Right lobe of liver (tissue), 6 donors: ENCODE data around the gene FAM168B. TPM values are rescaled to one million over a fixed set of nuclear protein-coding genes. Genes with fewer than 3 reads are reported as not detected.

Experiments used
- ATAC-seq, 4 donors: fragments of 200-7000 bp; cut with Tn5 transposase; one replicate each; pipeline ENCODE4 v1.9.1; 2020; ENCODE audit warnings: mild to moderate bottlenecking in 4 of 4, moderate library complexity in 4 of 4
- DNase-seq, 3 donors: peaks; one replicate each; pipeline ENCODE4 v3.0.0-alpha.2; 2020
- H3K27ac ChIP-seq, 3 donors: fragments of 200-600 bp; one replicate each; pipeline ENCODE4 v1.8.0; 2022
- H3K27me3 ChIP-seq, 2 donors: fragments of 200-600 bp; one replicate each; pipeline ENCODE4 v1.8.0; 2022
- H3K36me3 ChIP-seq, 4 donors: fragments of 200-600 bp; sonication (generic) in 1 of 4; one replicate each; pipeline versions ENCODE4 v1.5.1 to v1.8.0; 2017 to 2022; ENCODE audit warnings: control low read depth in 1 of 4
- H3K4me1 ChIP-seq, 4 donors: fragments of 200-600 bp; sonication (generic) in 1 of 4; one replicate each; pipeline versions ENCODE4 v1.5.1 to v1.8.0; 2017 to 2022; ENCODE audit warnings: control low read depth in 1 of 4
- H3K4me3 ChIP-seq, 3 donors: fragments of 200-600 bp; one replicate each; pipeline ENCODE4 v1.8.0; 2022
- H3K9me3 ChIP-seq, 4 donors: fragments of 200-600 bp; sonication (generic) in 1 of 4; one replicate each; pipeline versions ENCODE4 v1.5.1 to v1.8.0; 2017 to 2022; ENCODE audit warnings: control low read depth in 1 of 4
- CTCF ChIP-seq, 4 donors: fragments of 200-600 bp in 3 of 4; fragments of 450-650 bp in 1 of 4; IDR thresholded peaks; one replicate each; pipeline versions ENCODE4 v1.5.1 to v1.8.0; 2016 to 2022; ENCODE audit warnings: antibody characterized with exemption in 4 of 4, mild to moderate bottlenecking in 2 of 4
- POLR2A ChIP-seq: fragments of 450-650 bp; IDR thresholded peaks from one replicate; pipeline ENCODE4 v1.6.1; 2017; ENCODE audit warnings: antibody characterized with exemption, mild to moderate bottlenecking
- WGBS: methylation state at CpG from one replicate; pipeline ENCODE4 v1.1.6; 2018; ENCODE audit warnings: low coverage, low lambda C conversion rate; ENCODE audit not compliant: insufficient coverage; ENCODE audit errors: missing lambda C conversion rate; 5-methylcytosine and 5-hydroxymethylcytosine counted together
- intact Hi-C, 2 donors: fragments of 100-400 bp; cut with DNase I; formaldehyde crosslinking; loops; one replicate each; pipeline versions ENCODE4 v1.11.2 to v1.14.1; 2022
- total RNA-seq, 6 experiments: library from RNA; depleted of rRNA in 2 of 6; stranded (reverse); fragments of >200 nt in 2 of 6; fragmentation: NEBNext Ultra II Directional in 3 of 6; extraction: Animal tissue kit (Norgen Biotek cat#: 25700) in 3 of 6; gene quantifications; one replicate each; pipeline versions ENCODE4 v1.1.0 to v1.2.4, GENCODE V29; 2016 to 2023
- donor health status: DM: no; HTN: yes; CAD: no.
- donor health status: DM: no; HTN: no; CAD: no.
- donor health status: DM: no; HTN: no; CAD: no.
- donor health status: DM: no; HTN: yes; CAD: no.
- donor health status: DM: no; HTN: yes; CAD: no.

Gene FAM168B
- total RNA-seq, 6 experiments from 2014 or later: 28.1 to 69.7 (median 33.9) TPM

GRCh38 chr2:131044757-131045150 lies 48.5 kb downstream of the FAM168B start:
- Histone ChIP-seq H3K27ac (no peak overlapping the region), H3K4me3 (no peak overlapping the region), H3K36me3 (peaks cover 0 to 30% (median 6%) of the 10 kb centered on the region in 4 donors), H3K9me3 (no peaks in the 10 kb centered on the region), H3K27me3 (no peaks in the 10 kb centered on the region), H3K4me1 (no peaks in the 10 kb centered on the region)
- 79% methylated on average over 3 of the region's 11 CpGs for WGBS
- no peak for DNase-seq
- TF ChIP-seq CTCF (IDR thresholded peaks at IDR 0.05) (no peak), POLR2A (no peak)
- intact Hi-C loops: no loop called here
- ATAC-seq: no peak

- DNase-seq (no peak), ATAC-seq (no peak)
These were observed 49.0 kb downstream of the FAM168B start for GRCh38 chr2:131044075-131044756.

GRCh38 chr2:131043199-131044074 lies 49.8 kb downstream of the FAM168B start:
- ATAC-seq (no peak), DNase-seq (no peak)
- no peaks in the 10 kb centered on the region for H3K4me1 ChIP-seq
- H3K27me3 ChIP-seq: no peaks in the 10 kb centered on the region
- H3K9me3 ChIP-seq: no peaks in the 10 kb centered on the region
- TF ChIP-seq CTCF (IDR thresholded peaks at IDR 0.05): no peak
- TF ChIP-seq POLR2A: no peak
- H3K4me3 ChIP-seq: no peak overlapping the region
- WGBS: 90% methylated on average over 8 of the region's 18 CpGs
- intact Hi-C loops: no loop called here
- no peak overlapping the region for H3K27ac ChIP-seq
- peaks cover 0 to 17% (median under 1%) of the 10 kb centered on the region in 4 donors for H3K36me3 ChIP-seq

More at GRCh38 chr2:131044075-131044756, 49.0 kb downstream of the FAM168B start:
- Histone ChIP-seq H3K4me1 (no peaks in the 10 kb centered on the region), H3K4me3 (no peak overlapping the region), H3K9me3 (no peaks in the 10 kb centered on the region), H3K27ac (no peak overlapping the region), H3K27me3 (no peaks in the 10 kb centered on the region), H3K36me3 (peaks cover 0 to 24% (median 3%) of the 10 kb centered on the region in 4 donors)
- 100% methylated on average over 1 of the region's 24 CpGs for WGBS
- no peak for TF ChIP-seq CTCF (IDR thresholded peaks at IDR 0.05)
- no peak for TF ChIP-seq POLR2A
- intact Hi-C loops: no loop called here

- no peak for TF ChIP-seq POLR2A
- no peak for TF ChIP-seq CTCF (IDR thresholded peaks at IDR 0.05)
- intact Hi-C loops: no loop called here
- ATAC-seq (no peak), DNase-seq (no peak)
- Histone ChIP-seq H3K27me3 (no peaks in the 10 kb centered on the region), H3K4me3 (no peak overlapping the region), H3K4me1 (no peaks in the 10 kb centered on the region), H3K36me3 (peaks cover 0 to 7% (median under 1%) of the 10 kb centered on the region in 4 donors), H3K27ac (no peak overlapping the region), H3K9me3 (no peaks in the 10 kb centered on the region)
- WGBS: 83% methylated on average over 6 of the region's 7 CpGs
These were observed 51.0 kb downstream of the FAM168B start for GRCh38 chr2:131042148-131042775.
